ENCODE measurements around the gene ZWILCH.

DNA sequence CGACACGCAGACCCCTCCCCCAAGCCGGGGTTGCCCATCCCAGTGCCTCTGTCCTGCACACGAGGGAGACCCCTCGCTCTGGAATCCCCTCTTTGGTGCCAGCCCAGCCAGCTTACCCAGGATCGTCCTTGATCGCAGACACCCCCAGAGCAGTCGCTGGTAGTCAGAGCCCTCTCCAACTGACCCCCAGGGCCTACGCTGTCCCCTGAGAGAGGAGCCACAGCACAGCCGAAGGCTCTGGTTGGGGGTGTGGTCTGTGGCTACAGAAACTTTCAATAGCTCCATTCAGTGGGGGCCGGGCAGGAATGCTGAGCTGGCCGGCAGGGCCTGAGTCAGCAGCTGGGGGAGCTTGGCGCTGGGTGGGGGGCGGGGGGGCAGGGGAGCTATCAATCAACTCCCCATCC is 60.6 kb downstream of the ZWILCH start, which contains the start of gene LCTL:
- TF ChIP-seq, protein P1, sequence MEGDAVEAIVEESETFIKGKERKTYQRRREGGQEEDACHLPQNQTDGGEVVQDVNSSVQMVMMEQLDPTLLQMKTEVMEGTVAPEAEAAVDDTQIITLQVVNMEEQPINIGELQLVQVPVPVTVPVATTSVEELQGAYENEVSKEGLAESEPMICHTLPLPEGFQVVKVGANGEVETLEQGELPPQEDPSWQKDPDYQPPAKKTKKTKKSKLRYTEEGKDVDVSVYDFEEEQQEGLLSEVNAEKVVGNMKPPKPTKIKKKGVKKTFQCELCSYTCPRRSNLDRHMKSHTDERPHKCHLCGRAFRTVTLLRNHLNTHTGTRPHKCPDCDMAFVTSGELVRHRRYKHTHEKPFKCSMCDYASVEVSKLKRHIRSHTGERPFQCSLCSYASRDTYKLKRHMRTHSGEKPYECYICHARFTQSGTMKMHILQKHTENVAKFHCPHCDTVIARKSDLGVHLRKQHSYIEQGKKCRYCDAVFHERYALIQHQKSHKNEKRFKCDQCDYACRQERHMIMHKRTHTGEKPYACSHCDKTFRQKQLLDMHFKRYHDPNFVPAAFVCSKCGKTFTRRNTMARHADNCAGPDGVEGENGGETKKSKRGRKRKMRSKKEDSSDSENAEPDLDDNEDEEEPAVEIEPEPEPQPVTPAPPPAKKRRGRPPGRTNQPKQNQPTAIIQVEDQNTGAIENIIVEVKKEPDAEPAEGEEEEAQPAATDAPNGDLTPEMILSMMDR (optimal IDR thresholded peaks at IDR 0.05 in 1 of 3, IDR thresholded peaks at IDR 0.05 in 1 of 3, conservative IDR thresholded peaks at IDR 0.05 in 1 of 3; ENCODE audit: extremely low read depth in 1 of 3, insufficient read depth in 2 of 3, low read length in 3 of 3): no peak
- TF ChIP-seq EZH2 (IDR thresholded peaks at IDR 0.05; ENCODE audit: low read length): no peak
